Stimulated activated naive CD4-positive, alpha-beta T cell (primary cell): ENCODE data around the gene ATXN2.
A peak's percentile ranks its signal among the peaks of the same experiment; 100 is the strongest.
"Not testable (repeated sequence)": the region's sequence is repeated elsewhere in the genome, so short reads cannot be mapped to it uniquely, and the experiment has no call there.

Experiments
- DNase-seq, 6 experiments: peaks; one replicate each; lab custom pipeline; 2025; lab: John Stamatoyannopoulos, UW

Gene ATXN2

GRCh38 chr12:111600986-111601385 lies 1.9 kb upstream of the ATXN2 start:
- DNase-seq, result not testable (repeated sequence)

DNA sequence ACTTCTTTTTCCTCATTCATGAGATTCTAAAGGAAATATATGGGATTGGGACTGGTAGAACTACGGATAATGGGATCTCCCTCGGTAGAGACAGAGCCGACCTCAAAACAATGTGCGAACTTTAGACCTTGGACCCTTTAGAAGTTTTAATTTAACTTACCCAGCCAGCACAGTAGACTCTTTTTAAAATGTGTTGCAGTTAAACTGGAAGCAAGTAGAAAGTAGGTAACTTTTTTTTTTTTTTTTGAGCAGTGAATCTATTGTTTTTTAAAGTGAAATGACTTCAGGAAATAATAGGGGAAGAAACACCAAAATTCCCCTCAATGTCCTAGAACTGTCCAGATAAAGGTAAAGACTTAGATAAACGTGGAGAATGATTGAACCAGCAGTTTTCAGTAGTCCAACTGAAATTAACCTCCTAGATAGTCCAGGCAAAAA lies 1.1 kb upstream of the ATXN2 start:
- no peak for DNase-seq

GRCh38 chr12:111599453-111600204 lies 514 bp upstream of the ATXN2 start:
- DNase-seq, result peak; percentile 77 to 95 (median 84)

GRCh38 chr12:111597831-111598636 lies 1.1 kb downstream of the ATXN2 start:
- DNase-seq, result peak in 5 of 6 experiments; percentile 7 to 37 (median 25)

DNA sequence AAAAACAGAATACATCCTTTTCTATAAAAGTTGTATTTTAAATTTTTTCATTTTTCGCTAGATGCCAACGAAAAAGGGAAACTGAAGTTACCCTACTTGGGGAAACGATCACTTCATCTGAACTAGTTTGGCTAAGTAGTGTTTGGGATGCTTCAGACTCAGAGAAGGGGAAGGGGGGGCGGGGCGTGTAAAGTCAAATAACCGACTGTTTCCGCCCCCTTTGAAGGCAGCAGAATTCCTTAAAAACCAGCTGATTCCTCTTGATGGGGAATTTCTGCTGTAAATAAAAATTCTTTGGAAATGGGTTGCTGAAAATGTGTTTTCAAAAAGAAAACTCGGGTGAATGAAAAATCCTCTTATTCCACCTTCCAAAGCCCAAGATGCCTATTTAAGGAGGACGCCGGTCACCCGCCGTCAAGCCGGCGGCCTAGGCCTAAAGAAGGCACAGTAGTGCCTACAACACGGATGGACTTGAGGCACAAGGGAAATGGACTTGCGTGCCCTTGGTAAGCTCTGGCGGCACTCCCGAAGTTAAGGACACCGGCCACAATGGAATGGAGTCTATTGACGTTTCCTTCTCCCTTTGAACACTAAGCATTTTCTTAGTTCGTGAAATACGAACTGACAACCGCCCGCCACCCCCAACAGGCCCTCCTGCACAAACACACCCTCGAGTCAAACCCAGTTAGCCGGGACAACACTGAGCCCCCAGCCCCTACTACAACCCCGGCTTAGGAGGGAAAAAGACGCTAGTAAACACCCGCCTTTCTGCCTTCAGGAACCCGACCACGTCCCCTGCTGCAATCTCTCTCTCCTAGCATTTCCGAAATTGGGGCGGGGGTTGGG lies 1.9 kb downstream of the ATXN2 start:
- DNase-seq, result peak in 4 of 6 experiments; percentile 20 to 33 (median 26)

GRCh38 chr12:111595341-111595835 lies 3.7 kb downstream of the ATXN2 start:
- not testable (repeated sequence) for DNase-seq

GRCh38 chr12:111591399-111592010 lies 7.6 kb downstream of the ATXN2 start:
- DNase-seq, result not testable (repeated sequence)

- no peak for DNase-seq
Measured at GRCh38 chr12:111590552-111590951, 8.6 kb downstream of the ATXN2 start.

DNA sequence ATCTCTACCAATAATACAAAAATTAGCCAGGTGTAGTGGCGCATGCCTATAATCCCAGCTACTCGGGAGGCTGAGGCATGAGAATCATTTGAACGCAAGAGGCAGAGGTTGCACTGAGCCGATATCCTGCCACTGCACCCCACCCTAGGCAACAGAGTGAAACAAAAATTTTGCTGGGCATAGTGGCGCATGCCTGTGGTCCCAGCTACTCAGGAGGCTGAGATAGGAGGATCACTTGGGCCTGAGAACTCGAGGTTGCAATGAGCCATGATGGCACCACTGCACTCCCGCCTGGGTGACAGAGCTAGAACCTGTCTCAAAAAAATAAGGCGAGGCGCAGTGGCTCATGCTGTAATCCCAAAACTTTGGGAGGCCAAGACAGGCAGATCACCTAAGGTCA lies 9.5 kb downstream of the ATXN2 start:
- no peak for DNase-seq

DNA sequence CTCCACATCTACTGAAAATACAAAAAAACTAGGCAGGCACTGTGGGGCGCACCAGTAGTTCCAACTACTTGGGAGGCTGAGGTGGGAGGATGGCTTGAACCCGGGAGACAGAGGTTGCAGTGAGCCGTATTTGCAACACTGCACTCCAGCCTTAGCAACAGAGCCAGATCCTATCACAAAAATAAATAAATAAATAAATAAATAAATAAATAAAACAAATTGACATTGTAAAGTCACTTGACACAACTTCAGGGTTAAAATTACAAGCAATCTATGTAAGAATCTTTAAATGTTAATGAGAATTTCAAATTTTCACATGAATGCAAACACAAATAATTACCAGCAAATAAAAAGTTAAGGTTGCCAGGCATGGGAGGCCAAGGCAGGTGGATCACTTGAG lies 11.1 kb downstream of the ATXN2 start:
- no peak for DNase-seq

- no peak for DNase-seq
Measured at GRCh38 chr12:111586986-111587385, 12.1 kb downstream of the ATXN2 start.

DNA sequence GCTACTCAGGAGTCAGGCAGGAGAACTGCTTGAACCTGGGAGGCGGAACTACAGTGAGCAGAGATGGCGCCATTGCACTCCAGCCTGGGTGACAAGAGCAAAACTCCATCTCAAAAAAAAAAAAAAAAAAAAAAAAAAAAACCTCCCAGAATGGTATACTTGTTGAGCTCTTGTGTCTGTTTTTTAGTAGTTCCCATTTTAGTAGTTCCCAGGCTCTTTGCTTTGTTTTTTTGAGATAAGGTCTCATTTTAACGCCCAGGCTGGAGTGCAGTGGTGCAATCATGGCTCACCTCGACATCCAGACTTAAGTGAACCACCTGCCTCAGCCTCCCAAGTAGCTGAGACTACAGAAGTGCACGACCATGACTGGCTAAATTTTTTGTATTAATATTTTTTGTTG lies 13.4 kb downstream of the ATXN2 start:
- DNase-seq, result no peak

GRCh38 chr12:111584959-111585358 lies 14.2 kb downstream of the ATXN2 start:
- no peak for DNase-seq

DNA sequence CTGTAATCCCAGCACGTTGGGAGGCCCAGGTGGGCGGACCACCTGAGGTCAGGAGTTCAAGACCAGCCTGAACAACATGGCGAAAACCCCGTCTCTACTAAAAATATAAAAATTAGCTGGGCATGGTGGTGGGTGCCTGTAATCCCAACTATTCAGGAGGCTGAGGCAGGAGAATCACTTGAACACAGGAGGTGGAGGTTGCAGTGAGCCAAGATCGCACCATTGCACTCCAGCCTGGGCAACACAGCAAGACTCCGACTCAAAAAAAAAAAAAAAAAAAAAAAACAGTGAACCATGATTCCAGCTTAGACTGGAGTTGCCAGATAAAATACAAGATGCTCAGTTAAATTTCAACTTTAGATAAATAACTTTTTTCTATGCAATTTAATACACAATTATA lies 15.6 kb downstream of the ATXN2 start:
- not testable (repeated sequence) for DNase-seq

DNA sequence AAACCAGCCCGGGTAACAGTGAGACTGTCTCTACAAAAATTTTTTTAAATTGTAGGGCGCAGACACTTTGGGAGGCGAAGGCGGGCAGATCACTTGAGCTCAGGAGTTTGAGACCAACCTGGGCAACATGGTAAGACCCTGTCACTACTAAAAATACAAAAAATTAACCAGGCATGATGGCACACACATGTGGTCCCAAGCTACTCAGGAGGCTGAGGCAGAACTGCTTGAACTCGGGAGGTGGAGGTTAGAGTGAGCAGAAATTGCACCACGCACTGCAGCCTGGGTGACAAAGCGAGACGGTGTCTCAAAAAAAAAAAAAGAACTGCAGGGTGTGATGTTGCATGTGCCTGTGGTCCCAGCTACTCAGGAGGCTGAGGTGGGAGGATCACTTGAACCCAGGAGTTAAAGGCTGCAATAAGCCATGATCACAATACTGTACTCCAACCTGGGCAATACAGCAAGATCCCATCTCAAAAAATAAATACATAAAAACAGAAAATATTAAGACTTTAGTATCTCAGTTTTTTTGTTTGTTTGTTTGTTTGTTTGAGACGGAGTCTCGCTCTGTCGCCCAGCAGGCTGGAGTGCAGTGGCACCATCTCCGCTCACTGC lies 16.9 kb downstream of the ATXN2 start:
- no peak for DNase-seq

GRCh38 chr12:111581434-111582132 lies 17.5 kb downstream of the ATXN2 start:
- DNase-seq, result no peak

DNA sequence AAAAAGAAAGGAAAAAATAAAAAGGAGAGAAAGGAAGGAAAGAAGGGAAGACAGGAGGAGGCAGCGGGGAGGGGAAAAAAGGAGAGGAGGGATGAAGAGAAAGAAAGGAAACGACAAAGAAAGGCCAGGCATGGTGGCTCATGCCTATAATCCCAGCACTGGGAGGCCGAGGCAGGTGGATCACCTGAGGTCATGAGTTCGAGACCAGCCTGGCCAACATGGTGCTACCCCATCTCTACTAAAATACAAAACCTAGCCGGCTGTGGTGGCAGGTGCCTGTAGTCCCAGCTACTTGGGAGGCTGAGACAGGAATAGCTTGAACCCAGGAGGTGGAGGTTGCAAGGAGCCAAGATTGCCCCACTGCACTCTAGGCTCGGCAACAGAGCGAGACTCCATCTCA lies 18.4 kb downstream of the ATXN2 start:
- DNase-seq, result no peak

- no peak for DNase-seq
Measured at GRCh38 chr12:111580119-111580425, 19.0 kb downstream of the ATXN2 start.

DNA sequence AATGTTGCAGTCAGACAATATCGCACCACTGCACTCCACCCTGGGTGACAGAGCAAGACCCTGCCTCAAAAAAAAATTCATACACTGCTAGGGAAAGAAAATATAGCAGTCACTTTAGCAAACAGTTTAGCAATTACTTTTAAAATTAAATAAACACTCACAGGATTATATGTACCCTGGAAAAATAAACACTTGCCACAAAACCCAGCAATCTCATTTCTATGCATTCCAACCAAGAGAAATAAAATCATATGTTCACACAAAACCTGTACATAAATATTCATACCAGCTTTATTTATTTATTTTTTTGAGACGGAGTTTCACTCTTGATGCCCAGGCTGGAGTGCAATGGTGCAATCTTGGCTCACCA lies 20.2 kb downstream of the ATXN2 start:
- DNase-seq, result no peak

DNA sequence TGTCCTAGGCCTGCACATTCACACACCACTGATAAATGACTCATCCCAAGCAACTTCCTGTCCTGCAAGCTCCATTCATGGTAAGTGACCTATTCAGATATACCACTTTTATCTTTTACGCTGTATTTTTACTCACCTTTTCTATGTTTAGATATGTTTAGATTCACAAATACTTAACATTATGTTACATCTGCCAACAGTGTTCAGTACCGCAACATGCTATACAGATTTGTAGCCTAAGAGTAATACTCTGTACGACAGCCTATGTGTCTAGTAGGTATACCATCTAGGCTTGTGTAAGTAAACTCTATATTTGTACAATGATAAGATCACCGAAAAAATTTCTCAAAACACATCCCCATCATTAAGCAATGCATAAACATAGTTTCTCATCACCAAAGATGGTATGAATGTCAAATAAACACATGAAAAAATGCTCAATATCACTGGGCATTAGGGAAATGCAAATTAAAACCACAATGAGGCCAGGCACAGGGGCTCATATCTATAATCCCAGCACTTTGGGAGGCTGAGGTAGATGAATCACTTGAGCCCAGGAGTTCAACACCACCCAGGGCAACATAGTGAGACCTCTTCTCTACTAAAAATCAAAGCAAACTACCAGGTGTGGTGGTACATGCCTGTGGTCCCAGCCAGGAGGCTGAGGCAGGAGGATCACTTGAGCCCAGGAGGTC lies 20.7 kb downstream of the ATXN2 start:
- DNase-seq, result no peak
